Neural cell (in vitro differentiated cells): ENCODE data around the gene C11orf21.

ENCODE experiments used
- CTCF ChIP-seq: fragments of 450-650 bp; IDR thresholded peaks from 2 replicates; pipeline ENCODE4 v1.5.1; 2014; ENCODE audit warnings: antibody characterized with exemption, mild to moderate bottlenecking, moderate library complexity; ENCODE audit not compliant: poor library complexity, severe bottlenecking
- EP300 ChIP-seq: fragments of 450-650 bp; conservative IDR thresholded peaks from 2 replicates; pipeline ENCODE4 v1.6.1; 2014; ENCODE audit warnings: antibody characterized with exemption, mild to moderate bottlenecking, moderate library complexity; ENCODE audit not compliant: poor library complexity, severe bottlenecking
- EZH2 ChIP-seq: fragments of 200-600, 300-800 bp; shearing (Covaris generic), sonication (generic); IDR thresholded peaks from 2 replicates; pipeline ENCODE4 v1.6.1; 2014; ENCODE audit warnings: antibody characterized with exemption, low read length, borderline replicate concordance, mild to moderate bottlenecking; ENCODE audit not compliant: insufficient read depth, poor library complexity, severe bottlenecking
- POLR2AphosphoS5 ChIP-seq: IDR thresholded peaks from 2 replicates; pipeline ENCODE4 v1.6.1; 2012
- RAD21 ChIP-seq: fragments of 450-650 bp; conservative IDR thresholded peaks from 2 replicates; pipeline ENCODE4 v1.6.1; 2014; ENCODE audit warnings: antibody characterized with exemption, mild to moderate bottlenecking, moderate library complexity
- REST ChIP-seq: IDR thresholded peaks from 2 replicates; pipeline ENCODE4 v1.6.1; 2012; ENCODE audit warnings: borderline replicate concordance
- SMC3 ChIP-seq: fragments of 450-650 bp; conservative IDR thresholded peaks from 2 replicates; pipeline ENCODE4 v1.6.1; 2014; ENCODE audit warnings: antibody characterized with exemption, mild to moderate bottlenecking, moderate library complexity; ENCODE audit not compliant: poor library complexity
- TAF1 ChIP-seq: IDR thresholded peaks from 2 replicates; pipeline ENCODE4 v1.6.1; 2012; ENCODE audit warnings: low read depth

GRCh38 chr11:2309251-2310072 is 7.7 kb upstream of the C11orf21 start:
- TF ChIP-seq CTCF (no peak), EZH2 (no peak), REST (no peak), RAD21 (no peak), POLR2AphosphoS5 (no peak), SMC3 (no peak), TAF1 (no peak), EP300 (no peak)
